Glutamatergic neuron (in vitro differentiated cells): Measurements from ENCODE around the gene TUBB4A. TPM values are rescaled to one million over a fixed set of nuclear protein-coding genes. Genes with fewer than 3 reads are reported as not detected.

Source experiments
- DNase-seq: peaks from one replicate; pipeline ENCODE4 v3.0.0; 2022
- H3K27ac Mint-ChIP-seq: one replicate; pipeline ENCODE4 v1.8.0; 2020; ENCODE audit warnings: mild to moderate bottlenecking, mixed read lengths, inconsistent platforms; ENCODE audit not compliant: unreplicated experiment
- H3K27me3 Mint-ChIP-seq: one replicate; pipeline ENCODE4 v1.8.0; 2020; ENCODE audit warnings: mild to moderate bottlenecking, moderate library complexity, mixed read lengths, inconsistent platforms; ENCODE audit not compliant: unreplicated experiment
- H3K36me3 Mint-ChIP-seq: one replicate; pipeline ENCODE4 v1.8.0; 2020; ENCODE audit warnings: mild to moderate bottlenecking, mixed read lengths, inconsistent platforms; ENCODE audit not compliant: unreplicated experiment
- H3K4me1 Mint-ChIP-seq: one replicate; pipeline ENCODE4 v1.8.0; 2020; ENCODE audit warnings: mild to moderate bottlenecking, low read depth, mixed read lengths, inconsistent platforms; ENCODE audit not compliant: unreplicated experiment
- H3K4me3 Mint-ChIP-seq: one replicate; pipeline ENCODE4 v1.8.0; 2020; ENCODE audit warnings: mild to moderate bottlenecking, mixed read lengths, inconsistent platforms; ENCODE audit not compliant: unreplicated experiment
- H3K9me3 Mint-ChIP-seq: one replicate; pipeline ENCODE4 v1.8.0; 2020; ENCODE audit warnings: mild to moderate bottlenecking, moderate library complexity, mixed read lengths, inconsistent platforms; ENCODE audit not compliant: unreplicated experiment
- total RNA-seq: library from RNA; stranded (reverse); fragmentation: NEBNext Ultra II Directional; extraction: Animal tissue kit (Norgen Biotek cat#: 25700); gene quantifications from one replicate; pipeline ENCODE4 v1.2.1, GENCODE V29; 2021; ENCODE audit not compliant: unreplicated experiment
- TF ChIP-seq, protein P1 (sequence below): fragments of 200-600 bp; sonication (generic); IDR thresholded peaks from one replicate; pipeline ENCODE4 v1.5.0; 2021; ENCODE audit not compliant: partially characterized antibody, unreplicated experiment

TUBB4A gene
- total RNA-seq, 1 donor from 2014 or later: 225 TPM

DNA sequence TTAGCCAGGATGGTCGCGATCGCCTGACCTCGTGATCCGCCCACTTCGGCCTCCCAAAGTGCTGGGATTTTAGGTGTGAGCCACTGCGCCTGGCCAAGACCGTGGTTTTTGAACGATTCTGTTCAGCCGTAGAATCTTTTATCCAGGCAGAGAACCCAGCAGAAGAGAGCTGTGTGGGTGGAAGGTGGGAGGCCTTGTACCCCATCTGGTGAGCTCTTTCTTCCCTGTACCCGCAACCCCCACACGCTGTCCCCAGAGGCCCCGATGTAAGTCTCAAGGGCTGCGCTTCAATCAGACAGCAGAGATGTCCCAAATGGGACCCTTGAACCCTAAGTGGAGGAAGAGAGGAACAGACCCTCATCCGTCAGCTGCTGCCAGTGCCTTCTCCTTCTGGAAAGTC, 46.2 kb downstream of the TUBB4A start:
- Mint-ChIP-seq H3K9me3 (peaks cover 7% of the 10 kb centered on the region), H3K27ac (no peak overlapping the region), H3K4me3 (no peak overlapping the region), H3K36me3 (peaks cover 21% of the 10 kb centered on the region), H3K27me3 (peaks cover 6% of the 10 kb centered on the region), H3K4me1 (peaks cover 4% of the 10 kb centered on the region)
- TF ChIP-seq, protein P1, sequence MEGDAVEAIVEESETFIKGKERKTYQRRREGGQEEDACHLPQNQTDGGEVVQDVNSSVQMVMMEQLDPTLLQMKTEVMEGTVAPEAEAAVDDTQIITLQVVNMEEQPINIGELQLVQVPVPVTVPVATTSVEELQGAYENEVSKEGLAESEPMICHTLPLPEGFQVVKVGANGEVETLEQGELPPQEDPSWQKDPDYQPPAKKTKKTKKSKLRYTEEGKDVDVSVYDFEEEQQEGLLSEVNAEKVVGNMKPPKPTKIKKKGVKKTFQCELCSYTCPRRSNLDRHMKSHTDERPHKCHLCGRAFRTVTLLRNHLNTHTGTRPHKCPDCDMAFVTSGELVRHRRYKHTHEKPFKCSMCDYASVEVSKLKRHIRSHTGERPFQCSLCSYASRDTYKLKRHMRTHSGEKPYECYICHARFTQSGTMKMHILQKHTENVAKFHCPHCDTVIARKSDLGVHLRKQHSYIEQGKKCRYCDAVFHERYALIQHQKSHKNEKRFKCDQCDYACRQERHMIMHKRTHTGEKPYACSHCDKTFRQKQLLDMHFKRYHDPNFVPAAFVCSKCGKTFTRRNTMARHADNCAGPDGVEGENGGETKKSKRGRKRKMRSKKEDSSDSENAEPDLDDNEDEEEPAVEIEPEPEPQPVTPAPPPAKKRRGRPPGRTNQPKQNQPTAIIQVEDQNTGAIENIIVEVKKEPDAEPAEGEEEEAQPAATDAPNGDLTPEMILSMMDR: no peak
- DNase-seq: no peak

DNA sequence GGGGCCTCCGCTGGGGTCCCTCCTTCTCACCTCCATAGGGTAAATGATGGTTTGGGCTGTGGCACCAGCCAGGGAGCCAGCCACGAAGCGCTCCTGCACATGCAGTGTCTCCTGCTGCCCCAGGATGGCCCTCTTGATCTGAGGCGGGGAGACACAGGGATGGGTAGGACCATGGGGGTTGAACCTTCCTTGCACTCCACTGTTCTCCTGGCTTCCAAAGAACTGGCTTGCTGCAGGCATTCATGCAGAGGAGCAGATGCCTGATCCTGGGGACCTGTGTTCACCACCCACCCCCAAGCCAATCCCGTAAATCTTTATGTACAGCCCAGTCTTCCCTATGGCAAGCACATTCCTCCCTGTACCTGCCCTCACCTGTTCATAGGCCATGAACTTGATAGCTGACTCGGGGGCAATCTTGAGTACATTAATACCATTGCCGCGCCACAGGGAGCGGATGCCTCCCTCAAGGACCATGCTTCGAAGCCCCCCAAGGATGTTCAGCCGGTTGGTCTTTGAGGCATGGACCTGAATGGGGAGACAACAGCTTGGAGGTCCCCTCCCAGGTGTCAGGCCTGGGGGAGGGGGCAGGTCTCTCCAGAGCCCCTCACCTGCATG, 48.1 kb downstream of the TUBB4A start:
- no peak overlapping the region for H3K4me3 Mint-ChIP-seq
- H3K27me3 Mint-ChIP-seq: peaks cover 6% of the 10 kb centered on the region
- peaks cover 6% of the 10 kb centered on the region for H3K9me3 Mint-ChIP-seq
- no peak overlapping the region for H3K27ac Mint-ChIP-seq
- DNase-seq: no peak
- peaks cover 4% of the 10 kb centered on the region for H3K4me1 Mint-ChIP-seq
- TF ChIP-seq, protein P1: no peak
- peaks cover 21% of the 10 kb centered on the region for H3K36me3 Mint-ChIP-seq

DNA sequence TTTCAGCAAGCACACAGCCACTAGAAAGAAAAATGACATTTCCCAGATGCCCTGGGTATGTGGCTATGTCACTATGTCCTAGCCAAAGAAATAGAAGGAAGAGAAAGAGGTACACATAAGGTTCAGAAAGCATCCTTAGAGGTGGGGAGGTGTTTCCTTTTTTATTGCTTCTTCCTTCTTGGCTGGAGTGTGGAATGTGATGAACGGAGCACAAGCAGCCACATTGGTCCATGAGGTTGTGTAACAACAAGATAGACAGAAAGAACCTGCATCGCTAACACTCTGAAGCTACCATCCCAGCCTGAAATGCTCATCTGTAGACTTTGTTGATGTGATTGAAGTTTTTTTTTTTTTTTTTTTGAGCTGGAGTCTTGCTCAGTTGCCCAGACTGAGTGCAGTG, 49.2 kb downstream of the TUBB4A start:
- no peak overlapping the region for H3K4me3 Mint-ChIP-seq
- TF ChIP-seq, protein P1: no peak
- H3K36me3 Mint-ChIP-seq: peaks cover 21% of the 10 kb centered on the region
- peaks cover 2% of the 10 kb centered on the region for H3K27me3 Mint-ChIP-seq
- no peaks in the 10 kb centered on the region for H3K4me1 Mint-ChIP-seq
- no peak for DNase-seq
- H3K27ac Mint-ChIP-seq: no peak overlapping the region
- H3K9me3 Mint-ChIP-seq: peaks cover 4% of the 10 kb centered on the region

DNA sequence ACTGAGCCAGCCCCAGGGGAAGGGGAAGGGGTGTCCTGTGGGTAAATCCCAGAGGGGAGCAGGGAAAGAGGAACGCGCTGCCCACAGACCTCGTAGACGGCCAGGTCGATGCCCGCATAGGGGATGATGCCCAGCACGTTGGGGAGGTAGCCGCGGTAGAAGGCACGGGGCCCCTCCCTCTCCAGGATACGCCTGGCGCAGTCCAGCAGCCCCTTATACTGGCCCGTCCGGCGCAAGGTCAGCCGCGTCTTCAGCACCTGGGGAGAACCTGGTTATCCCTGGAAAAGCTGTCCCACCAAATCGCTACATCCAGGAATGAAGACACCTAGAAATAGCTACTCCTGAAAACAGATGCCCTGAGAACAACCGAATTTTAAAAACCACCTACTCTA, 49.9 kb downstream of the TUBB4A start:
- H3K9me3 Mint-ChIP-seq: peaks cover 1% of the 10 kb centered on the region
- no peak for DNase-seq
- TF ChIP-seq, protein P1: no peak
- no peak overlapping the region for H3K4me3 Mint-ChIP-seq
- H3K27me3 Mint-ChIP-seq: no peaks in the 10 kb centered on the region
- H3K4me1 Mint-ChIP-seq: no peaks in the 10 kb centered on the region
- no peak overlapping the region for H3K27ac Mint-ChIP-seq
- H3K36me3 Mint-ChIP-seq: peaks cover 21% of the 10 kb centered on the region

DNA sequence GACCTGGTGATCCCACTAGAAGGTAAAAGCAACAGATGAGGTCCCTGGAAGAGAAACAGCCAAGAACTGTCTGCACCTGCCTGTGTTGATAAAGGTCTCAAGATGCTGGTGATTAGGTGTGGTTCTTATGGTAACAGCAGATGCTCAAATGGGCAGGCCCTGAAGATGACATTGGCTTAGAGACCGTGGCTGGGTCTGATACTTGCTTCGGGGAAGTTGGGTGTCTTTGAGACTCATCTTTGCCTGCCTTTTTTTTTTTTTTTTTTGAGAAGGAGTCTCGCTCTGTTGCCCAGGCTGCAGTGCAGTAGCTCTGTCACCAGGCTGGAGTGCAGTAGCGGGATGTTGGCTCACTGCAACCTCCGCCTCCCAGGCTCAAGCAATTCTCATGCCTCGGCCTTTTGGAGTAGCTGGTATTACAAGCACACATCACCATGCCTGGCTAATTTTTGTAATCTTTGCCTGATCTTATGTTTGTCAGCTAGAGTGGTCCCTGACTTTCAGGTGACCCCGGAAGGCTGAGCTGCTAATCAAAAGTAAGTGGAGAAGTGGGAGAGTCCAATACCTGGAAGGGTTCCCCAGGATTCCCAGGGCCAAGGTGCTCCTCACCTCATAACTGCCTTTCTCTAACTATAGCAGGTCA, 50.4 kb downstream of the TUBB4A start:
- no peak for DNase-seq
- H3K36me3 Mint-ChIP-seq: peaks cover 21% of the 10 kb centered on the region
- no peaks in the 10 kb centered on the region for H3K27me3 Mint-ChIP-seq
- no peak overlapping the region for H3K4me3 Mint-ChIP-seq
- TF ChIP-seq, protein P1: no peak
- no peak overlapping the region for H3K27ac Mint-ChIP-seq
- no peaks in the 10 kb centered on the region for H3K4me1 Mint-ChIP-seq
- H3K9me3 Mint-ChIP-seq: peaks cover 1% of the 10 kb centered on the region
